NOMO-1 (cell line): Measurements from ENCODE around the gene EVI2A.
"Not testable (repeated sequence)": the region's sequence is repeated elsewhere in the genome, so short reads cannot be mapped to it uniquely, and the experiment has no call there.

Experiments used
- DNase-seq, 2 experiments: peaks; one replicate each; lab custom pipeline; 2025; ENCODE audit not compliant: unreplicated experiment in 2 of 2; lab: John Stamatoyannopoulos, UW

Gene EVI2A

GRCh38 chr17:31313982-31314781, 7.2 kb downstream of the EVI2A start, which contains the start of gene EVI2B:
EVI2B (minus strand) TSS chr17:31314054; CDS start chr17:31305609, 8,445 bp downstream.
- DNase-seq = peak; percentile 73 to 98

GRCh38 chr17:31312223-31312622, 9.2 kb downstream of the EVI2A start:
- not testable (repeated sequence) for DNase-seq

- DNase-seq = no peak
Measured at GRCh38 chr17:31311526-31311925, 9.9 kb downstream of the EVI2A start.

- no peak for DNase-seq
Measured at GRCh38 chr17:31310886-31311285, 10.5 kb downstream of the EVI2A start.

- peak in 1 of 2 experiments; percentile 44 for DNase-seq
Measured at GRCh38 chr17:31310260-31310659, 11.2 kb downstream of the EVI2A start.

- peak; percentile 92 to 96 for DNase-seq
Measured at GRCh38 chr17:31309556-31309955, 11.9 kb downstream of the EVI2A start.

- DNase-seq = peak; percentile 30 to 68
Measured at GRCh38 chr17:31308372-31309334, 12.8 kb downstream of the EVI2A start.

GRCh38 chr17:31307640-31308039, 13.8 kb downstream of the EVI2A start:
- DNase-seq = no peak

- DNase-seq = no peak
Measured at GRCh38 chr17:31299624-31300023, 21.8 kb downstream of the EVI2A start.

- no peak for DNase-seq
Measured at GRCh38 chr17:31297090-31297489, 24.3 kb downstream of the EVI2A start, which contains the start of gene OMG. OMG (minus strand) TSS chr17:31297239; CDS start chr17:31296331, 908 bp downstream.

GRCh38 chr17:31296142-31296541, 25.3 kb downstream of the EVI2A start:
- DNase-seq = no peak

GRCh38 chr17:31295489-31295871, 25.9 kb downstream of the EVI2A start:
- DNase-seq = no peak

GRCh38 chr17:31294820-31295488, 26.5 kb downstream of the EVI2A start:
- peak in 1 of 2 experiments; percentile 13 for DNase-seq

GRCh38 chr17:31294231-31294630, 27.2 kb downstream of the EVI2A start:
- DNase-seq = no peak

GRCh38 chr17:31293581-31293980, 27.8 kb downstream of the EVI2A start:
- DNase-seq = no peak

- no peak for DNase-seq
Measured at GRCh38 chr17:31291820-31292219, 29.6 kb downstream of the EVI2A start.

- DNase-seq = no peak
Measured at GRCh38 chr17:31289790-31290189, 31.6 kb downstream of the EVI2A start.

GRCh38 chr17:31287932-31288331, 33.5 kb downstream of the EVI2A start:
- DNase-seq = not testable (repeated sequence)

GRCh38 chr17:31286587-31286986, 34.8 kb downstream of the EVI2A start:
- DNase-seq = no peak

GRCh38 chr17:31283841-31284240, 37.6 kb downstream of the EVI2A start:
- DNase-seq = no peak

GRCh38 chr17:31281061-31281460, 40.4 kb downstream of the EVI2A start:
- no peak for DNase-seq
